NCI-H524 (cell line): Measurements from ENCODE around the gene GAK.
"Not testable (repeated sequence)": the region's sequence is repeated elsewhere in the genome, so short reads cannot be mapped to it uniquely, and the experiment has no call there.

Experiments
- DNase-seq, 2 experiments: peaks; one replicate each; lab custom pipeline; 2025; lab: John Stamatoyannopoulos, UW

The GAK gene

GRCh38 chr4:813900-814299 is 118.2 kb downstream of the GAK start:
- no peak for DNase-seq

GRCh38 chr4:808860-809570 is 123.1 kb downstream of the GAK start:
- DNase-seq: no peak

GRCh38 chr4:807792-808191 is 124.3 kb downstream of the GAK start:
- no peak for DNase-seq

GRCh38 chr4:806979-807378 is 125.1 kb downstream of the GAK start:
- not testable (repeated sequence) for DNase-seq

- no peak for DNase-seq
These were observed 127.3 kb downstream of the GAK start for GRCh38 chr4:804804-805203.

- DNase-seq: no peak
These were observed 128.2 kb downstream of the GAK start for GRCh38 chr4:803884-804283.

GRCh38 chr4:801436-802124 is 130.5 kb downstream of the GAK start:
- no peak for DNase-seq
